ENCODE data around the gene SYMPK.

GRCh38 chr19:45901912-45902650 lies 39.1 kb upstream of the SYMPK start, which contains the start of gene MYPOP:
- TF ChIP-seq, protein P1, sequence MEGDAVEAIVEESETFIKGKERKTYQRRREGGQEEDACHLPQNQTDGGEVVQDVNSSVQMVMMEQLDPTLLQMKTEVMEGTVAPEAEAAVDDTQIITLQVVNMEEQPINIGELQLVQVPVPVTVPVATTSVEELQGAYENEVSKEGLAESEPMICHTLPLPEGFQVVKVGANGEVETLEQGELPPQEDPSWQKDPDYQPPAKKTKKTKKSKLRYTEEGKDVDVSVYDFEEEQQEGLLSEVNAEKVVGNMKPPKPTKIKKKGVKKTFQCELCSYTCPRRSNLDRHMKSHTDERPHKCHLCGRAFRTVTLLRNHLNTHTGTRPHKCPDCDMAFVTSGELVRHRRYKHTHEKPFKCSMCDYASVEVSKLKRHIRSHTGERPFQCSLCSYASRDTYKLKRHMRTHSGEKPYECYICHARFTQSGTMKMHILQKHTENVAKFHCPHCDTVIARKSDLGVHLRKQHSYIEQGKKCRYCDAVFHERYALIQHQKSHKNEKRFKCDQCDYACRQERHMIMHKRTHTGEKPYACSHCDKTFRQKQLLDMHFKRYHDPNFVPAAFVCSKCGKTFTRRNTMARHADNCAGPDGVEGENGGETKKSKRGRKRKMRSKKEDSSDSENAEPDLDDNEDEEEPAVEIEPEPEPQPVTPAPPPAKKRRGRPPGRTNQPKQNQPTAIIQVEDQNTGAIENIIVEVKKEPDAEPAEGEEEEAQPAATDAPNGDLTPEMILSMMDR (IDR thresholded peaks at IDR 0.05) = no peak
- TF ChIP-seq EZH2phosphoT487 (IDR thresholded peaks at IDR 0.05; ENCODE audit: borderline replicate concordance, low read depth) (no peak), POLR2AphosphoS5 (IDR thresholded peaks at IDR 0.05; ENCODE audit: low read depth, low read length) (no peak), FOSL2 (IDR thresholded peaks at IDR 0.05; ENCODE audit: borderline replicate concordance, low read depth) (no peak), EP300 (IDR thresholded peaks at IDR 0.05; ENCODE audit: borderline replicate concordance in 1 of 2, low read depth in 1 of 2, low read length in 1 of 2) (no peak), TAF1 (IDR thresholded peaks at IDR 0.05; ENCODE audit: borderline replicate concordance, low read depth, low read length) (no peak; the same call in 1 of the 2 replicates), MEF2A (IDR thresholded peaks at IDR 0.05; ENCODE audit: borderline replicate concordance, low read depth) (no peak)
- TF ChIP-seq, protein P2, sequence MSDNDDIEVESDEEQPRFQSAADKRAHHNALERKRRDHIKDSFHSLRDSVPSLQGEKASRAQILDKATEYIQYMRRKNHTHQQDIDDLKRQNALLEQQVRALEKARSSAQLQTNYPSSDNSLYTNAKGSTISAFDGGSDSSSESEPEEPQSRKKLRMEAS (IDR thresholded peaks at IDR 0.05; ENCODE audit: low read depth) = no peak
- TF ChIP-seq, protein P3, sequence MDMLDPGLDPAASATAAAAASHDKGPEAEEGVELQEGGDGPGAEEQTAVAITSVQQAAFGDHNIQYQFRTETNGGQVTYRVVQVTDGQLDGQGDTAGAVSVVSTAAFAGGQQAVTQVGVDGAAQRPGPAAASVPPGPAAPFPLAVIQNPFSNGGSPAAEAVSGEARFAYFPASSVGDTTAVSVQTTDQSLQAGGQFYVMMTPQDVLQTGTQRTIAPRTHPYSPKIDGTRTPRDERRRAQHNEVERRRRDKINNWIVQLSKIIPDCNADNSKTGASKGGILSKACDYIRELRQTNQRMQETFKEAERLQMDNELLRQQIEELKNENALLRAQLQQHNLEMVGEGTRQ (IDR thresholded peaks at IDR 0.05; ENCODE audit: borderline replicate concordance, low read depth, low read length) = no peak

Measured in SK-N-SH (cell line).